DOHH2 (cell line): ENCODE results near the gene TMC7.

ENCODE experiments used
- EZH2phosphoT487 ChIP-seq: fragments of 200-600 bp; sonication (generic); IDR thresholded peaks from 2 replicates; pipeline ENCODE4 v1.6.1; 2017; ENCODE audit warnings: borderline replicate concordance, mild to moderate bottlenecking, antibody characterized with exemption, low read length, moderate library complexity, mixed read lengths
- TF ChIP-seq, protein P1 (sequence below): fragments of 200-600 bp; sonication (generic); IDR thresholded peaks from one replicate; pipeline ENCODE4 v1.5.1; 2014; ENCODE audit warnings: antibody characterized with exemption, mild to moderate bottlenecking, low read depth, low read length; ENCODE audit not compliant: poor library complexity, severe bottlenecking

DNA sequence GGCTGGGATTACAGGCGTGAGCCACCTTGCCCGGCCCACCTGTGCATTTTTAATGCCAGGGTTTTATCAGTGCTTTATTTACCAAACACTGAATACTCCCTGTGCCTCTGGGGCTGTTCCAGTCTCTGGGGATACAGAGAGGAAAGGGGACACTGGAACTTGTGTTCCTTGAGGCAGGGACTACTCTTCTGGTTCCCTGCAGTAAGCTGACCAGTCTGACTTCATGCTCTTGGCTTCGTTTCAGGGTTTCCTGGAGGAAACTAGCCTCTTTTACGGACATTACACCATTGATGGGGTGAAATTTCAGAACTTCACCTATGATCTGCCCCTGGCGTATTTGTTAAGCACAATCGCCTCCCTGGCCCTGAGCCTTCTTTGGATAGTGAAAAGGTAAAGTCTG lies 46.2 kb downstream of the TMC7 start:
- TF ChIP-seq, protein P1, sequence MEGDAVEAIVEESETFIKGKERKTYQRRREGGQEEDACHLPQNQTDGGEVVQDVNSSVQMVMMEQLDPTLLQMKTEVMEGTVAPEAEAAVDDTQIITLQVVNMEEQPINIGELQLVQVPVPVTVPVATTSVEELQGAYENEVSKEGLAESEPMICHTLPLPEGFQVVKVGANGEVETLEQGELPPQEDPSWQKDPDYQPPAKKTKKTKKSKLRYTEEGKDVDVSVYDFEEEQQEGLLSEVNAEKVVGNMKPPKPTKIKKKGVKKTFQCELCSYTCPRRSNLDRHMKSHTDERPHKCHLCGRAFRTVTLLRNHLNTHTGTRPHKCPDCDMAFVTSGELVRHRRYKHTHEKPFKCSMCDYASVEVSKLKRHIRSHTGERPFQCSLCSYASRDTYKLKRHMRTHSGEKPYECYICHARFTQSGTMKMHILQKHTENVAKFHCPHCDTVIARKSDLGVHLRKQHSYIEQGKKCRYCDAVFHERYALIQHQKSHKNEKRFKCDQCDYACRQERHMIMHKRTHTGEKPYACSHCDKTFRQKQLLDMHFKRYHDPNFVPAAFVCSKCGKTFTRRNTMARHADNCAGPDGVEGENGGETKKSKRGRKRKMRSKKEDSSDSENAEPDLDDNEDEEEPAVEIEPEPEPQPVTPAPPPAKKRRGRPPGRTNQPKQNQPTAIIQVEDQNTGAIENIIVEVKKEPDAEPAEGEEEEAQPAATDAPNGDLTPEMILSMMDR: no peak
- no peak for TF ChIP-seq EZH2phosphoT487
